ENCODE results near the gene THEMIS2. TPM values are rescaled to one million over a fixed set of nuclear protein-coding genes. Genes with fewer than 3 reads are reported as not detected.

Gene THEMIS2
- total and polyA plus RNA-seq, 9 of the 15 experiments (the other 6 are each of a cell fraction or from before 2014, with no cell fraction given), result 2.3 to 12.7 (median 8.0) TPM

DNA sequence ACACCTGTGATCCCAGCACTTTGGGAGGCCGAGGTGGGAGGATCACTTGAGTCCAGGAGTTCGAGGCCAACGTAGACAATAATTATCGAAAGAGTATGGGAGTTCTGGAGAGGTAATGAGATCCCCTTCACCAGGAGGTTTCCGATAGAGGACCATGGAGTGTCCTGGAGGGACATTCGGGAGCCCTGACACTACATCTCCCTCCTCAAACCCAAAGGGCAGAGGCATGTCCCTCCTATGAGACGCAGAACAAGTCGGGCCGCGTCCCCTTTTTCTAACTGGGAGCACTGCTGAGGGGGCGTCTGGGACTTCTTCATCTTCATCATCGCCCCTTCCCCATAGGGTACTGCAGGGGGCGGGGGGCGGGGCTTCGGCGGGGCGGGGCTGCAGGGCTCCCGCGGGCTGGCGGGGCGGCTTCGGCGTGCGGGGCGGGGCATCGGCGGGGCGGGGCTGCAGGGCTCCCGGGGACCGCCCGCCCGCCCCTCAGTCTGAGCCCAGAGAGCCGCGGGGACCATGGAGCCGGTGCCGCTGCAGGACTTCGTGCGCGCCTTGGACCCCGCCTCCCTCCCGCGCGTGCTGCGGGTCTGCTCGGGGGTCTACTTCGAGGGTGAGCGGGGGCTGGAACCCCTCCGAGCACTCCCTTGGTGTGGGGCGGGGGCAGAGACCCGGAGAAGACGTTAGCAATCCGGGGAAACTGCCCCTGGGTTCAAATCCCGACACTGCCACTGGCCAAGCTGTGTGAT lies at the start of gene THEMIS2 (continued):
- TF ChIP-seq, protein P1, sequence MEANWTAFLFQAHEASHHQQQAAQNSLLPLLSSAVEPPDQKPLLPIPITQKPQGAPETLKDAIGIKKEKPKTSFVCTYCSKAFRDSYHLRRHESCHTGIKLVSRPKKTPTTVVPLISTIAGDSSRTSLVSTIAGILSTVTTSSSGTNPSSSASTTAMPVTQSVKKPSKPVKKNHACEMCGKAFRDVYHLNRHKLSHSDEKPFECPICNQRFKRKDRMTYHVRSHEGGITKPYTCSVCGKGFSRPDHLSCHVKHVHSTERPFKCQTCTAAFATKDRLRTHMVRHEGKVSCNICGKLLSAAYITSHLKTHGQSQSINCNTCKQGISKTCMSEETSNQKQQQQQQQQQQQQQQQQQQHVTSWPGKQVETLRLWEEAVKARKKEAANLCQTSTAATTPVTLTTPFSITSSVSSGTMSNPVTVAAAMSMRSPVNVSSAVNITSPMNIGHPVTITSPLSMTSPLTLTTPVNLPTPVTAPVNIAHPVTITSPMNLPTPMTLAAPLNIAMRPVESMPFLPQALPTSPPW (CRISPR knock-in tag; IDR thresholded peaks at IDR 0.05), result peak; percentile 80
- peak; percentile 78 for TF ChIP-seq SP1 (CRISPR knock-in tag; IDR thresholded peaks at IDR 0.05)
- no peak; the same call in 1 of the 2 replicates for TF ChIP-seq GABPB1 (CRISPR knock-in tag; IDR thresholded peaks at IDR 0.05)
- TF ChIP-seq, protein P2, sequence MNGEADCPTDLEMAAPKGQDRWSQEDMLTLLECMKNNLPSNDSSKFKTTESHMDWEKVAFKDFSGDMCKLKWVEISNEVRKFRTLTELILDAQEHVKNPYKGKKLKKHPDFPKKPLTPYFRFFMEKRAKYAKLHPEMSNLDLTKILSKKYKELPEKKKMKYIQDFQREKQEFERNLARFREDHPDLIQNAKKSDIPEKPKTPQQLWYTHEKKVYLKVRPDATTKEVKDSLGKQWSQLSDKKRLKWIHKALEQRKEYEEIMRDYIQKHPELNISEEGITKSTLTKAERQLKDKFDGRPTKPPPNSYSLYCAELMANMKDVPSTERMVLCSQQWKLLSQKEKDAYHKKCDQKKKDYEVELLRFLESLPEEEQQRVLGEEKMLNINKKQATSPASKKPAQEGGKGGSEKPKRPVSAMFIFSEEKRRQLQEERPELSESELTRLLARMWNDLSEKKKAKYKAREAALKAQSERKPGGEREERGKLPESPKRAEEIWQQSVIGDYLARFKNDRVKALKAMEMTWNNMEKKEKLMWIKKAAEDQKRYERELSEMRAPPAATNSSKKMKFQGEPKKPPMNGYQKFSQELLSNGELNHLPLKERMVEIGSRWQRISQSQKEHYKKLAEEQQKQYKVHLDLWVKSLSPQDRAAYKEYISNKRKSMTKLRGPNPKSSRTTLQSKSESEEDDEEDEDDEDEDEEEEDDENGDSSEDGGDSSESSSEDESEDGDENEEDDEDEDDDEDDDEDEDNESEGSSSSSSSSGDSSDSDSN (IDR thresholded peaks at IDR 0.05; ENCODE audit: borderline replicate concordance in 1 of 2, low read depth in 2 of 2, low read length in 2 of 2), result 0 out of 4 replicates have a peak, but pooled peaks of 1 of the 2 experiments have one; percentile 6
- TF ChIP-seq ZBTB17 (CRISPR knock-in tag; IDR thresholded peaks at IDR 0.05), result 0 out of 2 replicates have a peak, but pooled peaks have one; percentile 28
- TF ChIP-seq NFE2L1 (tag; IDR thresholded peaks at IDR 0.05; ENCODE audit: borderline replicate concordance, low read depth), result no peak
- no peak for TF ChIP-seq ZNF282 (CRISPR knock-in tag; IDR thresholded peaks at IDR 0.05)
- TF ChIP-seq, protein P3, sequence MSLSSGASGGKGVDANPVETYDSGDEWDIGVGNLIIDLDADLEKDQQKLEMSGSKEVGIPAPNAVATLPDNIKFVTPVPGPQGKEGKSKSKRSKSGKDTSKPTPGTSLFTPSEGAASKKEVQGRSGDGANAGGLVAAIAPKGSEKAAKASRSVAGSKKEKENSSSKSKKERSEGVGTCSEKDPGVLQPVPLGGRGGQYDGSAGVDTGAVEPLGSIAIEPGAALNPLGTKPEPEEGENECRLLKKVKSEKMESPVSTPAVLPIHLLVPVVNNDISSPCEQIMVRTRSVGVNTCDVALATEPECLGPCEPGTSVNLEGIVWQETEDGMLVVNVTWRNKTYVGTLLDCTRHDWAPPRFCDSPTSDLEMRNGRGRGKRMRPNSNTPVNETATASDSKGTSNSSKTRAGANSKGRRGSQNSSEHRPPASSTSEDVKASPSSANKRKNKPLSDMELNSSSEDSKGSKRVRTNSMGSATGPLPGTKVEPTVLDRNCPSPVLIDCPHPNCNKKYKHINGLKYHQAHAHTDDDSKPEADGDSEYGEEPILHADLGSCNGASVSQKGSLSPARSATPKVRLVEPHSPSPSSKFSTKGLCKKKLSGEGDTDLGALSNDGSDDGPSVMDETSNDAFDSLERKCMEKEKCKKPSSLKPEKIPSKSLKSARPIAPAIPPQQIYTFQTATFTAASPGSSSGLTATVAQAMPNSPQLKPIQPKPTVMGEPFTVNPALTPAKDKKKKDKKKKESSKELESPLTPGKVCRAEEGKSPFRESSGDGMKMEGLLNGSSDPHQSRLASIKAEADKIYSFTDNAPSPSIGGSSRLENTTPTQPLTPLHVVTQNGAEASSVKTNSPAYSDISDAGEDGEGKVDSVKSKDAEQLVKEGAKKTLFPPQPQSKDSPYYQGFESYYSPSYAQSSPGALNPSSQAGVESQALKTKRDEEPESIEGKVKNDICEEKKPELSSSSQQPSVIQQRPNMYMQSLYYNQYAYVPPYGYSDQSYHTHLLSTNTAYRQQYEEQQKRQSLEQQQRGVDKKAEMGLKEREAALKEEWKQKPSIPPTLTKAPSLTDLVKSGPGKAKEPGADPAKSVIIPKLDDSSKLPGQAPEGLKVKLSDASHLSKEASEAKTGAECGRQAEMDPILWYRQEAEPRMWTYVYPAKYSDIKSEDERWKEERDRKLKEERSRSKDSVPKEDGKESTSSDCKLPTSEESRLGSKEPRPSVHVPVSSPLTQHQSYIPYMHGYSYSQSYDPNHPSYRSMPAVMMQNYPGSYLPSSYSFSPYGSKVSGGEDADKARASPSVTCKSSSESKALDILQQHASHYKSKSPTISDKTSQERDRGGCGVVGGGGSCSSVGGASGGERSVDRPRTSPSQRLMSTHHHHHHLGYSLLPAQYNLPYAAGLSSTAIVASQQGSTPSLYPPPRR (CRISPR knock-in tag; IDR thresholded peaks at IDR 0.05; ENCODE audit: borderline replicate concordance), result peak; percentile 66; the same call in 1 of the 2 replicates
- TF ChIP-seq, protein P4, sequence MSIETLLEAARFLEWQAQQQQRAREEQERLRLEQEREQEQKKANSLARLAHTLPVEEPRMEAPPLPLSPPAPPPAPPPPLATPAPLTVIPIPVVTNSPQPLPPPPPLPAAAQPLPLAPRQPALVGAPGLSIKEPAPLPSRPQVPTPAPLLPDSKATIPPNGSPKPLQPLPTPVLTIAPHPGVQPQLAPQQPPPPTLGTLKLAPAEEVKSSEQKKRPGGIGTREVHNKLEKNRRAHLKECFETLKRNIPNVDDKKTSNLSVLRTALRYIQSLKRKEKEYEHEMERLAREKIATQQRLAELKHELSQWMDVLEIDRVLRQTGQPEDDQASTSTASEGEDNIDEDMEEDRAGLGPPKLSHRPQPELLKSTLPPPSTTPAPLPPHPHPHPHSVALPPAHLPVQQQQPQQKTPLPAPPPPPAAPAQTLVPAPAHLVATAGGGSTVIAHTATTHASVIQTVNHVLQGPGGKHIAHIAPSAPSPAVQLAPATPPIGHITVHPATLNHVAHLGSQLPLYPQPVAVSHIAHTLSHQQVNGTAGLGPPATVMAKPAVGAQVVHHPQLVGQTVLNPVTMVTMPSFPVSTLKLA (conservative IDR thresholded peaks at IDR 0.05), result peak in 1 of 2 experiments; percentile 37; a peak in 1 of 4 replicates
